GM18505 (cell line): Measurements from ENCODE around the gene TMEM175.

Experiments used
- ATAC-seq: cut with Tn5 transposase; IDR thresholded peaks from one replicate; pipeline ENCODE4 v1.9.1; 2021; ENCODE audit not compliant: unreplicated experiment
- POLR2A ChIP-seq: IDR thresholded peaks from 4 replicates; pipeline ENCODE4 v1.6.1; 2011; ENCODE audit warnings: borderline replicate concordance; ENCODE audit not compliant: insufficient read depth, insufficient read length; ENCODE audit errors: extremely low read depth

TMEM175 gene

DNA sequence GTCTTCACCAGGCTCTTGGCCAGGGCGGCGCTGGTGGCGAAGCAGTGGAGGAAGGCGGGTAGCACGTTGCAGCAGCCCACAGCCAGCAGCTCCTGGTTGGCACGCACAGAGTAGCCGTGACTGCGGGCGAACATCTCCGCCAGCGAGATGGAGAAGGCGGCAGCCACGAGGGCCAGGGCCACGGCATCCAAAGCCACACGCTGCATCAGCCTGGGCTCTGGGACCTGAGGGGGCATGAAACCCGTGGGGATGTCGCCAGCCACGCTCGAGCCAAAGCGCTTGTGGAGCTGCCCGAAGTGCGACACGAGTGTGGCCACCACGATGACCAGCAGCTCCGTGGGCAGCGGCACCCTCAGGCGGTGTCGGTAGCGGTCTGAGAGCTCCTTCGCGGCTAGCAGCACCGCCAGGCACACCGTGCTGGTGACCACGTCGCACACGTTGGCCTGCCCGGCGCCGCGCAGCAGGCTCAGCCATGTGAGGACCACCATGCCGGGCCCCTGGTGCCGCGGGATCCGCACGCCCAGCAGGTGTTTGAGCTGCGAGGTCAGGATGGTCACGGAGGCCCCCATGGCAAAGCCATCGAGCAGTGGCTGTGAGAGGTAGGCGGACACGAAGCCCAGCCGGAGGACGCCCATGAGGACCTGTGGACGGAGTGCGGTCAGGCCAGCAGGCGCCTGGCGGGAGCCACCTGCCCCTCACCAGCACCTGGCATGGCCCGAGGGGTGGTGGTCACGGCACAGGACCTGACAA, 57.6 kb downstream of the TMEM175 start:
- ATAC-seq: no peak
- TF ChIP-seq POLR2A: no peak

DNA sequence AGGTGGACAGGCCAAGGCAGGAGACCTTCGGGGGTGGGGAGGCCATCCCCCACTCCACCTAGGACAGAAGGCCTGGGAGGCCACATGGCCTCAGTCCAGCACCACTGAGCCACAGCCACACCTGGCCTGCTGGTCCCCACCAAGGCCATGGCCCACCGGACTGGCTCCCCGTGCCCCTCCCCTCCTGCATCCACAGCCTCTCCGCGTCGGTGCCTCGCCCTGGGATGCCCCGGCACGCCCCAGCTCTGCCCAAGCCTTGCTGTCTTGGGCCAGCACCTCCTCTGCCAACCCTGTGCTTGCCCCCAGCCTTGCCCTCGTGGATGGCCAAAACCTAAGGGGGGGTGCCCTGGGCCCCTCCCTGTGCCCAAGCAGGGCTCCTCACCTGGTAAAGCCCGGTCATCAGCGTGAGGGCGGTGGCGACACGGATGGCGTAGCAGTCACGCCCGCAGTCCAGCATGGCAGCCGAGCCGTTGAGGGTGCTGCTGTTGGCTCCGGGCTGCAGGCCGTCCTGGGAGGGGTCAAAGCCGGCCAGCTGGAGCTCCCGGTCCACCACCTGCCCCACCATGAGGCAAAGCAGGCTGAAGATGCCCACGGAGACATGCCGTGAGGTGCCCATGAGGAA, 58.6 kb downstream of the TMEM175 start:
- TF ChIP-seq POLR2A: no peak
- no peak for ATAC-seq

DNA sequence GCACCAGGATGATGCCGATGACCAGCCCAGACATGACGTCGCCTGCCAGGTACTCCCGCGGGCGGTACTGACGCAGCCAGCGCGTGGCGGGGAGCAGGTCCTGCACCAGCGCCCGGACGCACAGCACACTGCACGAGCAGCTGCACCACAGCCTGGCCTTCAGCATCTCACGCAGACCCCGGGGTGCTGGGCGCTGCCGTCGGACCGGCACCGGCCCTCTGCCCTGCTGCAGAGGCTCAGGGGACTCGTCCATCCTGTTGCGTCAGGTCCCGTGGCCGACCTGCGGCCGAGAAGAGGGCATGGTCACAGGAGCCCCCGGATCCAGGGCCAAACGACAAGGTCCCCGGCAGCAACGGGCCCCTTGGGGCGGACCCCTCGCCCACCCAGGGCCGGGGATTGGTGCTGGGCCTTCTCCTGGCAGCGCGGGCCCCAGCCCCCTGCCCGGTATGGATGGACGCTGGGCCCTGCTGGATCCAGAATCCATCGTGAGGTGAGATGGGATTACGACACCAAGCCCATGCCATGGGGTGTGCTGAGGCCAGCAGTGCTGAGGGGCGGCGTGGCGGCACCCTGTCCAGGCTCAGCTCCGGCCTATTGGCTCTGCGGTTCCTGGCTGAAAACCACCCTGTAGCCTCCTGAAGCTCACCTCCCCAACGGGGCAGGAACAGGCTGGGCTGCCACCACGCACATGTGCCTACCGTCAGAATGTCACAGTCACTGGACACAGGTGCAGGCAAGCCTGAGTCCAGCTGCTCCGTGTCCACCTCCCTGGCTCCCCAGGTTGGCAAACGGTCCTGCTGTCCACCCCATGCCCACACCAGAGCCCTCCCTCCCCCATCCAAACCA, 59.4 kb downstream of the TMEM175 start:
- no peak for ATAC-seq
- no peak for TF ChIP-seq POLR2A

DNA sequence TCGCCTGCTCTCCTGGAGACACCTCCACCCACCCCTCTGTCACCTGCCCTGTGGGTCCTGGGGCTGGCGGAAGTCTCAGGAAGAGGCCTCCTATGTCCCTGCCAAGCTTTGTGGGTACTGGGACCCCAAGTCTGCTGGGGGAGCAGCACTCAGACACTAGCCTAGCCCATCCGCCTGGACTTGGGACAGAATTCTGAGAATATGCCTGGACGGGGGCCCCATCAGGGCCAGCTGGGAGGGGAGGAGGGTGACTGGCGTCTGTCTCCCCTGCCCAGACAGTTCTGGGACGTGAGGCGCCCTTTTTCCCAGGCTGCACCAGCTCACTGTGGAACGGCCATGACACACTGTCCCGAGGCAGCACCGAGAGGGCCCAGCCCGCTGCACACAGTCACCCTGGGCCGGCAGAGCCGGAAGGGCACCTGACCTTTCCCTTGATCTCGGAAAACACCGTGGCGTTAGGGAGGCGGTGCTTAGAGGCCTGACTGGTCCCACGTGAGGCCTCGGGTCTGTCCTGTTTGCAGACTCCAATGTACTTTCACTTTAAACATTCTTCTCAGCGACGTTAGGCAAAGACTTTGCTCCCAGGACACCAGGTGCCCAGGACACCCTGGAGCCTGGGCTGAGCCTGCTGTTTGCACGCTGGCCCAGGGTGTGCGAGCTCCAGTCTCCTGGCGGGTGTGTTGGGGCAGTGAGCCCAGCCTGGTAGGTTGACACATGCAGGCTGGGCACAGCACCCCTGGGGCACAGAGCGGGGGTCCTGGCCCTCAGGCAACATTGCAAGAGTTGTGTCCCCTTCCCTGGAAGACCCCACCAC, 60.2 kb downstream of the TMEM175 start:
- ATAC-seq: no peak
- no peak for TF ChIP-seq POLR2A

DNA sequence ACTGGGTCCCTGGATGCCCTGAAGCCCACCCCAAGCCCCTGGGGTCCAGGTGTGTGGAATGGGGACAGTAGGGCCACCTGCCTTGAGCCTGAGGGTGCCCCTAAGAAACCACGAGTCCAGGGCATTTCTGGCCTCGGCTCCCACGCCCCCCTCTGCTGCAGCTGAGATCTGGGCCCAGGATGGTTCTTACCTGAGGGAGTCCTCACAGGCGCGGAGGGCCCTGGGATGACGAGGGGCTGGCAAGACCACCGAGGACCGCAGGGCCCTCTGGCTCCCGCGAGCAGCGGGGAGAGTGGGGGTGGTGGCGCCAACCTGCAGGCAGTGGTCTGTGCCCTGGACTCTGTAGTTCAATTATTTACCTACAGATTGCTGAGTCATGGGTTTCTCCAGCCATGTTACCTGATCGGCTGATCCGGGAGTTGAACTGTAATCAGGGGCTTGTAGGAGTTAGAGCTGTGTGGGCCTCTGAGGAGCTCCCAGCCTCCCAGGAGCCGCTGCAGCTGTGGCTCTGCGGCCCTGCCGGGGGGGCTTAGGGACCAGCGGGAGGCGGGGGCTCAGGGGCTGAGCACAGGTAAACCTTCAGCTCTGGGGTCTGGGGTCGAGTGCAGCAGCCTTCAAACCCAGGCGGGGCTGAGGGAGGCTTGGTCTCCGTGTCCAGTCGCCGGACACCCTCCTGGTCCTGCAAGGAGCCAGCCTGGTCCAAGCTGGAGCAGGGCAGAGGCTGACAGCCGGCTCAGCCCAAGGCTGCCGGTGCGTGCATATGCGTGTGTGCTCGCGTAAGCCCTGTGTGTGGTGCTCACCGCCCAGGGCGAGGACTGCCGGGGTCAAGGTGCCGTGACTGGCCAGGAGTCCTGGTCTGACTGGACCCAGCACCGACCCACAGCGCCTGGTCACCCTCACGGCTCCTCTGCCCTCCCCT, 61.1 kb downstream of the TMEM175 start, which contains the start of gene SLC26A1:
SLC26A1 (minus strand) TSS at position 294 of the 919 bp plus-strand sequence. CDS start 1,701 bp downstream, outside the sequence.
- TF ChIP-seq POLR2A: no peak

DNA sequence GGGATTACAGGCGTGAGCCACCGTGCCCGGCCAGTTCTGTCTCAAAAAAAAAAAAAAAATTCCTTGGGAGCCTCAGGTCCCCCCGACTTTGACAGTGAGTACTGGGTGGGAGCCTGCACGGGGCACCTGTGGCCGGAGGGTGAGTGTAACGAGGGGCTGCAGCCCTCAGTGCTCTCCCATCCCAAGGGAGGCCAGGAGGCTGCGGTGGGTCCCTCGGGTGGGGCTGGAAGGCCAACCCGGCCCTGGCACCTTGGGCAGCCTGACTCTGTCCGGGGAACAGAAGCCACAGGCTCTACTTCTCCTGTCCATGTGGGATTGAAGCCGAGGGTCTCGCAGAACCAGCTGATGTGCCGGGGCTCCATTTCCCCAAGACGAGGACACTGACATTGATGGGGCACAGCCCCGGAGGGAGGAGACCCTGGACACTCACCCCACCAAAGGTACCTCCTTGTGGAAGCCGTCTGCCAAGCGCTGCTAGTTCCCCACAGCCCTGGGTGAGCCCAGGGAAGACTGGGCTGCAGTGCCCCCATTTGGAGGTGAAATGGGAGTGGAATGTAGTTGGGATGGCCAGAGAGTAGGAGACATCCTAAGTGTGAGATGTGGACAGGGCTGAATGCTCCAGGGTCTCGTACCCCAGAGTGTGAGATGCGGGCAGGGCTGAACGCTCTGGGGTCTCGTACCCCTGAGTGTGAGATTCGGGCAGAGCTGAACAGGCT, 63.2 kb downstream of the TMEM175 start:
- TF ChIP-seq POLR2A: no peak
- no peak for ATAC-seq

More for the DNA sequence above, 61.1 kb downstream of the TMEM175 start, which contains the start of gene SLC26A1:
- no peak for ATAC-seq

DNA sequence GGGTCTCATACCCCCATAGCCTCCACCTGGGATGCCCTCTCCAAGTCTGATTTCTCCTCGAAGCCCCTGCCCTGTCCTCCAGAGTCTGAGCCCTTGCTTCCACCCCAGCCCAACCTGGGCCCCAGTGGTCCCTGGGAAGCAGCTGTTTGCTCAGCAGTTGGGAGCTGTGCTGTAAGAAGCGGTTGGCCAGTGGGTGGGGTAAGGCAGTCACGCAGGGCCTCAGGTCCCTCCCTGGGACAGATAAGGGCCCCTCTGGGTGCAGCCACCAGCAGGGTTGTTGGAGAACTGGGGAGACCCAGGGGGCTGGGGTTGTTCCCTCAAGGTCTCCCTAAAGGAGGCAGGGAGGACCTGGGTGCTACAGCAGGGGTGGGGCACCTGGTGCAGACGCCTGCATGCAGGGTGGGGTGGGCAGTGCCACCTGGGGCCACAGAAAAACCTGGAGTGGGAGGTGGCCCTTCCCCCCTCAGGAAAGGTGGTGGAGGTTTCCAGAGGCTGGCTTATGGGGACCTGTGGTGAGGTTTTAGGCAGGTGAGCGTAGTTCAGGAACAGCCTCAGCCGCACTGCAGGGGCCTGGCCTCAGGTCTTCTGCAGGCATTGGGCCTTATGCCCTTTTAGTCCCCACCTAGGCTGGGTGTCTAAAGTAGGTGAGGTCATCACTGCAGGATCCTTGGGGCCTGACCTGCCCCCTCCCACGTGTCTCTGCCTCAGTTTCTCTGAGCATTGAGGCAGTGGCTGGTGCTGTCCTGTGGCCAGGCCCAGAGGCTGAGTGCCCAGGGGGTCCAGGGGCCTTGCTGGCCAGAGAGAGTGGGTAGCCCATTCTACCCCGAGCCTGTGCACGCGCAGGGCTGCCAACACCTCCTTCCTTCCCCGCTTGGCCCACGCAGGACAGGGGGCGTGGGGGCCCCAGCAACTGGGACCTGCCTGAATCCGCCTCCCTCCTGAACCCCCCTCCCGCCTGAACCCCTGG, 64.1 kb downstream of the TMEM175 start:
- no peak for TF ChIP-seq POLR2A
- ATAC-seq: no peak

DNA sequence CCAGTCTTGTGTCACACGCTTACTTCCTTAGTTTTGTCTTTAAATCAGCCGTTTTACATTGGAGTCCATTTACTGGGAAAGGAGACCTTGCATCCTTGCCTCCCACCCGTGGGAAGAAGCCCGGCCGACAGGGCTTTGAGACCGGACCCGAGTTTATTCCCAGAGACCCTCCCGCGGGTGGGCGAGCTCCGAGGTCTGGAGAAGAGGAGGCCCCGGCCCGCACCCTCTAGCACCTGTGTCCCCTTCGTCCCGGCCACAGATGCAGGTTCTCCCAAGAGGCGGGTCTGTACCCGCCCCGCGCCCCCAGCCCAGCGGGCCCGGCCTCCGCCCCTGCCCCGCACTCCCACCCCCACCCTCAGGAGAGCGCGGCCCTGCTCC, 64.7 kb downstream of the TMEM175 start:
- TF ChIP-seq POLR2A: no peak
- no peak for ATAC-seq

DNA sequence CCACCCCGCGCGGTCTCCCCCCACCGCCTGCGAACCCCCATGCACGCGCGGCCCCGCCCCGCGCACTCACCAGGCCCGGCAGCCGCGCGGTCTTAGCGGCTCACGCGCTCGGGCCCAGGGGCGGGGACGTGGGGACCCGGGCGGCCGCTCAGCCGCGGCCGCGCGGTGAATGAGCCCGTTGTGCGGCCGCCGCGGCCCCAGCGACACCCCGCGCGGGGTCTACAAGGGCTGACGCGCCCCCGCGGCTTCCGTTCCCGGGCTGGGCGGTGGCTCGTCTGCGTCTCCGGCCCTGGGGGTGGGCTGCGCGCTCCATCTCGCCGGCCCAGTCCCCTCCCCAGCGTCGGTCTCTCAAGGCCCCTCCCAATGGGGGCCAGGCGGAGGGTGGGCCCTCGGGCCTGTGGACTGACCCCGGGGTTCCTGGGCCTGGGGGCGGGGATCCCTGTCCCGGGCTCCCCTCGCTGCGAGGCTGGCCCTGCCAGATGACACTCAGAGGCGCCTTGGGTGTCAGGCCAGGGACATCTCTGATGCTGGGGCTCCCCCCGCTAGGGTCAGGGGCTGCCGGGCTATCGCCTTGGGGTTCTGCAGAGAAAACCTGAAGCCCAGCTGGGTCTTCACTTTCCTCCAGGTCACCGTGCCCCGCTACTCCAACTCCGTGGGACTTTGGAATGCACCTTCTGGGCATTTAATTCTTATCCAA, 65.3 kb downstream of the TMEM175 start:
- ATAC-seq: no peak
- TF ChIP-seq POLR2A: no peak
